GM21619 (cell line): ENCODE results near the gene PLOD2.
"Not testable (repeated sequence)": the region's sequence is repeated elsewhere in the genome, so short reads cannot be mapped to it uniquely, and the experiment has no call there.

Source experiments
- ATAC-seq: cut with Tn5 transposase; IDR thresholded peaks from one replicate; pipeline ENCODE4 v1.9.1; 2021; ENCODE audit not compliant: unreplicated experiment

Gene PLOD2

DNA sequence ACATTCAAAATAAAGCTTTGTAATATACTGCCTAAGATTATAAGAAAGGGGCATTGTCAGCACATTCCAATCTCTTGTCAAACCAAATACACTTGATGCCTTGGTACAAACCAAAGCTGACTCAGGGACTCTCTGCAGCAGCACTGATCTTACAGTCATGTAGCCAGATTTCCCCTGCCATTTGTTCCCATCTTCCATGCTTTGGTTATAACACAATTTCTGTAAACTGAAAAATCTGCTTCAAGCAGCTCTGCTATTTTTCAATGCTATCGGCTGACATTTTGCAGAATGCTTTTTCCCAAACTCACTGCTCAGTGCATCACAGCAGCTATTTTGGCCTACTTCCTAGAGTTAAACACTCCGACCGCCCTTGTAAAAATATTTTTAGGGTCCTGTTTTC, 18.2 kb downstream of the PLOD2 start:
- ATAC-seq = no peak

DNA sequence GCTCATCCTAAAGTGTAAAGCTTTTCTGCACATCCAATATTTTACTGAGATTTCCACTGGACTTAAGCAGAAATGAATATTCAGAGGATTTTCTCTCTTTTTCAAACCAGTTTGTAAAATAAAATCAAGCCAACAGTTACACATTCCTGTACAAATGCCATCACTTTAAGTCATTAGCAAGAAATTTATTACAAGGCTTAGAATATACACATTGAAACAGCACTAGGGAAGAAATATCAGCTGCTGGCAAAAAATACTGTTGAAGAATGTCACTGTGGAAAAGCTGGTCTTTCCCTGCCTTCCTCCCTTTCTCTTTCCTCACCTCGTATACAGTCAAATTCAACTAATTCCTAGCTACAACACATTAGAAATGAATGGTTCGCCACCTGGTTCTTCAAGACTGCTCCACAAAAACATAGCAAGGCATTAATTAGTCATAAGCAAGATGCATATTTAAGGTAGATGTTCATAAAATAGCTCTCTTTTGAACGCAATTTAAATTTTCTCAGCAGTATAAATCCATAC, 21.3 kb downstream of the PLOD2 start:
- ATAC-seq = no peak

DNA sequence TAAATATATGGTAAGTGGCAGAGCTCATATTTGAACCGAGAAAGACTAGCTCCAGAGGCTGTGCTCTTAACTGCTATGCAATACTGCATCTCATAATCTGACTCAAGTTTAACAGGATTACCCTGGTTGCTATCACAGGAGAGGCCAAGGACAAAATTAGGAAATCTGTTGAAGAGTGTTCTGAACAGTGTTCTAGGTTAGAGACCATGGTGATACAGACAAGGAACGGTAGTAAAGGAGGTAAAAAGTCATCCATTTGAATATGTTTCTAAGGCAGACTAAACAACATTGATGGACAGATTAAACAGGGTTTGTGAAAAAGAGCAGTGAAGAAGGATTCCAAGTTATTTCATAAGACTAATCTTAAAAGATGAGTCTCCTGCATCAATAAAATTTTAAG, 22.1 kb downstream of the PLOD2 start:
- ATAC-seq = no peak

DNA sequence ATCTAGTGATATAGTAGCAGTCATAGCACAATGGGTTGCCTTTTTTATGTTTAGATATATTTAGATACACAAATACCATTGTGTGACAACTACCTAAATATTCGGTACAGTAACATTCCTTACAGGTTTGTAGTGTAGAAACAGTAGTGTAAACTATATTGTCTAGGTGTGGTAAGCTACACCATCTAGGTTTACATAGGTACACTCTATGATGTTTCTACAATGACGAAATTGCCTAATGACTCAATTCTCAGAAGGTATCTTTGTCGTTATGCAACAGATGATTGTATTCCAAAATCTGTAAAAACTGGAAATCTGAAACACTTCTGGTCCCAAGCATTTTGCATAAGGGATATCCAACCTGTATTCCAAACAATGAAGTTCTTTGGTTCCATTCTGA, 24.3 kb downstream of the PLOD2 start:
- no peak for ATAC-seq

DNA sequence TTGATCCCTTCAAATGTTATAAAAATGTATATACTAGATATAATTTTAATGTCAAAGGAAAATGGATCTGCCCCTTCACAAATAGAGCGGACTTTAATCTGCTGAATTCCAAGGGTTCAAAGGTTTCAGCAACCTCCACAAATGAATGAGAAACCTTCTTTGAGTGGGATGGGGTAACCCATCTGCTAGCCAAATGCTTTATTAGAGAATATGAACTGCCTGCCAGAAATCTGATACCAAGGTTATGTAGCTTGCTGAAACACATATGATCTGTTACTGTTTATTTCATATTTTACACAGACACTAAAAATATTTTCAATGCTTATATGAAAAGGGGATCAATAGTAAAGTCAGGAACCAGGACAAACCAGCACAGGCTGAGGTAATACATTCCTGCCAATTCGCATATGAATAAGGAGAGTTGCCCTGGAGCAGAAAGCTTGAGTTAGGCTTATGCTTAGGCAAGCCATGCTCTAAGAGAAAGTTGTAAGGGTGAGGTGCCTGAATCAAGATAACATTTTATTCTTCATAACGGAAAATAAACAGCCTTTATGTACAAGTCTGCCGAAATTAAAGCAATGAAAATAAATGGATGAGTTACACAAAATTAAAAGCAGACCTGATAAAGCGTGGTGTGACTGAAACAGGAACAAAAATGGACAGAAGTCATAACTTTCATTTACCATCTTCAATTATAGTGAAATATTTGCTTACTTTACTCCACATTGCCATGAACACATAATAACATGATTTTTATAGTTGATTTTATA, 26.5 kb downstream of the PLOD2 start:
- no peak for ATAC-seq

DNA sequence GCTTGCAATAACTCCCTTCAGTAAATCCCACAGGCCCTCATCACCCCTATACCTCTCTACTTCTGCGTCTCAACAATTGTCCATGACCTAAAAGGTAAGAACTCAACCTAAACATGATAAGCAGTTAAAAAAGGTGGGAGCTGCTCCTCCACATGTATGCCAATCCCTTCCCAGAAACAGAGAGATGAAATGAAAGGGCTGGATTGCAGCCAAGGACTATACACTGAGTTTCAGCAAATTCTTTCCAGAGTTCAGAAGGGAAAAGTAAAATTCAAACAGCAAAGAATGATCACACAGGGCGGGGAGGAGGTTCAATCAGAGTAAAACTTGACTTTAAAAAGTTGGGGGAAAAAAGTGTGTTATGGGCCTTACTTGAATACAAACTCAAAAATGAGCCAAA, 27.5 kb downstream of the PLOD2 start:
- ATAC-seq = no peak

DNA sequence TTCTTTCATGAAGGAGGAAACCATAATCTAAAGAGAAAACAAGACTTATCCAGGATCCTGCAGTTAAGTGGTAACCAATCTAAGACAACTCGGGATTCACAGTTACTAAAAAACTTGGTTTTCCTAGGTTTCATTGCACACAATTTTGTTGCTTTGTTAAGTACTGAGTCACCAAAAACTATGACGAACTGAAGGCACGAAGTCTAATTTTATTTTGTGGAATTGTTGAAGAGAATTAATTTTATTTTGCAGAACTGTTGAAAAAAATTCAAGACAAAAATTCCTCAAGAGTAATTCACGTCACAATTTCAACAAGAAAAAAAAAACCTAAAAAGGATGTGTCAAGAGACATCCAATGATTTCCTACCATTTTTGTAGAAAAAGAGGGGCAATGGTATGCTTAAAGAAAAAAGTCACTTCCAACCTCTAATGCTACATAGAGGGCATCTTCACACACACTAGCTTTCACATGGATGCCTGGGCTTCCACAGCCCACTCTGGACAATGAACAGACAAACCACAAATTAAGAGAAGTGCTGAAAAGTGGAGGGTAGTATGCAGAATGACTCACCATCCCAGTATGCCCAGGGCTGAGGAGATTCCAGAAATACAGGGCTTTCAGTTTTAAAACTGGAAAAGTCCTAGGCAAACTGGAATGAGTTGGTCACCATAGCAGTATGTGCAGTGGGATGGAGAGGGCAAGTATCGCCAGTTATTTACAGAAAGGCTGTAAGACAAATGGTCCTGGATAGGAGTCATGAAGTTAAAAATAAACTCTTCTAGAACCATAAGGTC, 29.2 kb downstream of the PLOD2 start:
- ATAC-seq = no peak

DNA sequence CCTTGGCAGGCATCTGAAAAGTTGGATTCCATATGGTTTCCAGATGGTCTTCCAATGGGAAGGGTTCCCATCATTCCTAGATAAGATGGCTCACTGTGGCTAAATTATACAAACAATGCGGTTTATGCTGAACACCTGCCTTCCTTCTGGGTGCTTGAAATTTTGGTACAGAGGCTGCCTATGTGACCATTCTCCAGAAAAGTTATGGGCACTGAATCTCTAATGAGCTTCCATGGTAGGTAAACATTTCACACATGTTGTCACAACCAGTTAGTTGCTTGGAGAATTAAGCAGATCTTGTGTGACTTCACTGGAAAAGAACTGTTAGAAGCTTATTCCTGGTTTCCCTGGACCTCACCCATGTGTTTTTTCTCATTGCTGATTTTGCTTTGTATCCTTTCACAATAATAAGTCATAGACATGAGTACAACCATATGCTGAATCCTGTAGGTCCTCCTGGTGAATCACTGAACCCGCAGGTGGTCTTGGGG, 30.1 kb downstream of the PLOD2 start:
- ATAC-seq = no peak

DNA sequence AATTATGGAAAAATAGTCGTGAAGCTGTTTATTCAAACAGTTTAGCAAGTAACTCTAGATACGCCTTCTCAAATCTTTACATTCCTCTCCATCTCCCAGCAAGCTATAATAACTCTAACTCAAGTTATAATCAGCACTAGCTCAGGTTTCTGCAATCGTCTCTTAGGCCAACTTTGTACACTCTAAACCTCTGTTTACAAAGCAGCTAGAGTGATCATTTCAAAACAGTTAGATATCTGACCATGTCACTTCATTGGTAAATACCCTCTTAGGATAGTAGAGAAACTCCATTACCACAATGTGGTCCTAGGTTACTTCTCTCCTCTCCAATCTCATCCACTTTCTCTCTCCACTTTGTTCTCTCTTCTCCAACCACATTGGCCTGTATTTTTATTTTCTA, 31.2 kb downstream of the PLOD2 start:
- no peak for ATAC-seq

DNA sequence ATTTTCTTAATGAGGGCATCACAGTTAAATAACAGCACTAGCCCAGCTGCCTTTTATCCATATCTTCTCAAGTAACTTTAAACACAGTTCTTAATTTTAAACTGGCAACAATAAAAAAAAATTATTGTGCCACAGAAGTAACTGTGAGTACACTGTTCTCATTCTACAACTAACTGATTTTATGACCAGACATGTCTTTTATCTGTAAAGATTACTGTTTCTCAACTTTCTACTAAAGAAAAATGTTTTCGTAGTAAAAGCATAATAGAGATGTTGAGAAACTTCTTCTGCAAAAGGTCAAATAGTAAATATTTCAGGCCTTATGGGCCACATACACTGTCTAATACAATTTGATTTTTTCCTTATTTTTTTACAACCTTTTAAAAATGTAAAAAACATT, 32.0 kb downstream of the PLOD2 start:
- no peak for ATAC-seq

DNA sequence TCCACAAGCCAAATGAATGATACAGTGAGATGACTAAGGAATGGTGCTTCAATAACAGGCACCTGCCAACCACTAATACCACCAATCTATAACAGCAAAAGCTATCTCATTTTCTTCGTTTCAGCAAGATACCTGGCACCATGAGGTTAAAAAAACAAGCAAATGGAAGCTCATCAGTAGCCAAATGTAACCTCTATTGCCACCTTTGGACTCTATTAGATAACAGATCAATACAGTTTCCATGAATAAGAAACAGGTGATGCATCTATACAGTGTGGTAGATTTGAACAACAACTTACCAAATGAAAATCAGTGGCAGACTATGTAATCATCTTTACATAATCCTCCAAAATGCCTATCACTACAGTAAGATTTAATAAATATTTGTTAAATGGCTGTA, 32.8 kb downstream of the PLOD2 start:
- no peak for ATAC-seq

DNA sequence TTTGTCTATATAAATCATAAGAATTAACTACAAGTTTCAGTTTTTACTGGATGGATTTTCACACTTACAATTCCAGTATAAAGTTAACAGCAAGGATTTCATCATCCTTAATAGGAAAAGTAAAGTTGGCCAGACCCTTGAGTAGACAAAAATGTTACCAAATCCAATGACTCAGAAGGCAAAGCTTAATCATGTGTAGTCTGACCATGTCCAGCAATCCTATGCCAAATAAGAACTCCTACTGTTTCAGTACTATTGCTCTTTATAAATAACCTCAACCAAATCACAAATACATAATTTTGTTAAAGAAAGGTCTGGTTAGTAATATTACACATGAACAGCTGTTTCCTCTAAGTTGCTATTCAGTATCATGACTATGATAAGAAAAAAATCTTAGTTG, 35.0 kb downstream of the PLOD2 start:
- ATAC-seq = no peak

DNA sequence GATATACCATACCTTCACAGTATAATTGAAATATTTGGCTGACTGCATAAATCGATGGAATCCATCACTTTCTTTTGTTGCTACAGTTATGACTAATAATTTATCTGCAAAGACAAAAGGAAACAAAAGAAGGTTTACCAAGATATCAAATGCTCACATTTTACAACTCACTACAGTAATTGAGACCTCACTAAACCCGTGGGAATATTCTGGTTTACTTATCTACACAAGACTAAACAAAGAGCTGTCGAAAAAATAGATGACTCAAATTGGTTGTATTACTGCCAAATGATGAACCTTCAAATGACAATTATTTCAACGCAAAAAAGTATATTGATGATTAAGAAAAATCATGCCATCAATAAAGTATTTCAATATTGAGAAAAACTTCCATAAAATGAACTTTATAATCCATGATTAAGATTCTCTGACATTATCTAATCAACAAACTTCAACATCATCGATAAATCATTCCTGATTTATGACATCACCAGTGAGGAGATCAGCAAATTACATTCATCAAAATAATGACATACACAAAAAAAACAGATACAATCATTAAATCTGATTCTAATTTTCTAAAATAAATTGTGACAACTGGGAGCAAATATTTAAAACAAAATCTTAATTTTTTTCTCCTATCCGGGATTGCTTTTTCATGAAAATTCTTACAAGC, 36.7 kb downstream of the PLOD2 start:
- no peak for ATAC-seq

DNA sequence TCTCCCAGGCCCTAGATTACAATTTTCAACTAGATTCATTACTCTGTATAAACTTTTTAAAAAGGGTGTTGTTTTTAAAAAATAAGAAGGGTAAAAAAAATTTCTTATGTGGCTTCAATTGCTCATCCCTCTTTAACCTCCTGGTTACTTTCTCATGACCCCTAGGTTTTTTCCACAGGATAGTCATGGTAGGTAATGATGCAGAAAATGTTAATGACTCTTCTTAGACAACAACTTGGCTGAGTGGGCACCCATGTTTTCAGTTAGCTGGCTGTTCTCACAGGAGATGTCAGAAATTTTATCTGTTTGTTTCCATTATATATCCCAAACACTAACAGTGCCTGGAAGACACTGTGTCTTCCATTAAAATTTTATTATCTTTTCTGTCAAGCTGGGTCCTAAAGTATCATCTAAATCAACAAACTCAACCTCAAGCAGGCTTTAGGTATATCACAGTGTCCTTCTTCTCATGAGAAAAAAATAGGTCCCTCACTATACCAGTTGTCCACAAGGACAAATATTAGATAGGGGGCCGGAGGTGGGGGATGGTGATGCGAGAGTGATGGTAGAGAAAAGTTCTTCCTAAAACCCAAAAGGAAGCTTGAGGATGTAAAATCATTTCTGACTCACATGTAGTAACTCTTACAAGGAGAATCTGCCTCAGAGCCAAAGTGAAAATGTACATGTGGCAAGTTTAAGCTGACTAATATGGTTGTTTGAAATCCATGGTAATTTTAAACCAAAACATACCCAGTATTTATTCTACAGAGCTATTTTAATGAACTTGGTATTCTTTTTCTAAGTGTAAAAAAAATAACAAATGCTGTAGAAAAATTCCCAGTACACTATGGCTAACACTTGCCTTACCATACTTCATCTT, 43.3 kb downstream of the PLOD2 start:
- ATAC-seq = no peak

DNA sequence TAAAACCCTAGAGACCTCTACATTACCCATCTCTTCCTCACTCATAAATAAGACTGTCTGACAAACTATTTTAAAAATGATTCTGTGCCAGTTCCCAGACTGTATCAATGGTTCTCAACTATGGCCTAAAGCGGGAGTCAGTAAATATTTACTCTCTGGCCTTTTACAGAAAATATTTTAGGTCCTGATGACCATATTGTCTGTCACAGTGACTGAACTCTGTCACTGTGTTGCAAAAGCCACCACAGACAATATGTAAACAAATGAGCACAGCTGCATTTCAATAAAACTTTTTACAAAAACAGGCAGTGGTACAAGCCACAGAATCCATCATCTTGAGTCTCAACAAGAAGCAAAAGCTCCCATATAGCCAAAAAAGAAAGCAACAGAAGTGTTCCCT, 45.4 kb downstream of the PLOD2 start:
- ATAC-seq = no peak

DNA sequence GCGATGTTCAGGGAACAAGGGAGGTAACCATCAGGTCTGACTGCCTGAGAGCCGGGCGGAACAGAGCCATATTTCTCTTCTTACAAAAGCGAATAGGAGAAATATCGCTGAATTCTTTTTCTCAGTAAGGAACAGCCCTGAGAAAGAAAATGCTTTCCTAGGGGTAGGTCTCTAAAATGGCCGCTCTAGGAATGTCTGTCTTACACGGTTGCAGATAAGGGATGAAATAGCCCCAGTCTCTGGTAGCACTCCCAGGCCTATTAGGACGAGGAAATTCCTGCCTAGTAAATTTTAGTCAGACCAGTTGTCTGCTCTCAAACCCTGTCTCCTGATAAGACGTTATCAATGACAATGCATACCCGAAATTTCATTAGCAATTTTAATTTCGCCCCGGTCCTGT, 47.2 kb downstream of the PLOD2 start:
- not testable (repeated sequence) for ATAC-seq

DNA sequence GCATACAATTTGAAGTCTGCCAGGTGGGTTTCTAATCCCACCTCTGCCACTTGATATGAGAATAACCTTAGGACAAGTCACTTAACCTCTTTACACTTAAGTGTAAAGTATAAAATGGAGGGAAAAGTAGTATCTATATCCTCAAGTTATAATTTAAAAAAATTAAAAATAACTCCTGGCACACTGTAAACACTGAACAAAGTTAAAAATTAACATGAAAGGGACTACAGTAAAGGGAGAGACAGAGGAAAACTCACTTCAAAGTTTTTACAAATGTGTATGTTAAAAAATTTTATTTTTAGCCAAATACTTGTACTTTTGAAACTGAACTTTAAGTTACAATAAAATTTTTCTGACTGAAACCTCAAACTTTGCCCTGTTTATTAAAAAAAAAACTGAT, 49.6 kb downstream of the PLOD2 start:
- ATAC-seq = no peak

DNA sequence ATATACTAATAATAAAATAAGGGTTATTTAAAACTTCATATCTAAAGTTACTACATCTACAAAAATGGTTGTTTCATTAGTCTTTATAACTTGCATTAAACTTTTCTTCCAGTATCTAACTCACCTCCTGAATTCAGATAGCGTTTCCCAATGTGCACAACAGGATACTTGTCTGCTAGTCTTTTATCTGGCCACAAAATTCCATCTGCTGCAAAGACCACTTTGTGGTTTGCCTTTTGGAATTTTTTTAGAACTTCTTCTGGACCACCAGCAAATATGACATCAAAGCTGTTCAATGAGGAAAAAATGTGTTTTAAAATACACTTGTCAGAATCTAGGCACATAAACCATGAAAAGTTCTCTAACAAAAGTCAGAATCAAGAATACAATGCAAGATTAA, 50.8 kb downstream of the PLOD2 start:
- no peak for ATAC-seq

DNA sequence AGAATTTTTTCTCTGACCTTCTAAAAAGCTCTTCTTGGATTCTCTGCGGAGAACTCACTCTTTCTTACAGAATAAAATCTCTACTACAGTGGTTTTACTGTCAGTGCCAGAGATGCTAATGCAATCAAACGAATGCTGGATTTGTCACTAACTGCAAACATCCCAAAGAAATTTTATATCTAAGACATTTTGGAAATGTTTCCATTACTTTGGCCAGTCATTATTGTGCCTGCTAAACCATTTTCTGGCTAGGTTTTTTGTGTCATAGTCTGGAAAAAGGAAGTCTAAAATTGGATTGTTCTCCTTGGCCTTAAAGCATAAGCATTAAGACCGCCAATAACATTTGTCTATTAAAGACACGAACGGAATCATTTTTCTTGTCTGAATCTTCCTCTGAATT, 54.0 kb downstream of the PLOD2 start:
- ATAC-seq = no peak

DNA sequence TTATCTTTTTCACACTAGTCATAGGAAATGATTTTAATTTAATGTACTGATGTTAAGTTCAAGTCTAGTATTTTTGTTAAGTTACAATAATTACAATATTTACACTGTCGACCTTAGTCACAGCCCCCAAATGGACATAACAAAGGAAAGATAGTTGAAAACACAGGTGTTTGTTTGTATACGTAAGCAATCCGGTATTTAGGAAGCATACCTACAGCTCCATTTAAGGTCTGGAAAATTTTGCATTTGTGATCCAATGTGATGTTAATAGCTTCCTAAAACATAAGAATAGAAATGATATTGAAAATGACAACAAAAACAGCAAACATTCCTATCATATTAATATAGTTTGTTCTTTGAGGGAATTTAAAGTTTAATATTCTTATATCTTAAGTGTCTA, 56.9 kb downstream of the PLOD2 start:
- no peak for ATAC-seq

DNA sequence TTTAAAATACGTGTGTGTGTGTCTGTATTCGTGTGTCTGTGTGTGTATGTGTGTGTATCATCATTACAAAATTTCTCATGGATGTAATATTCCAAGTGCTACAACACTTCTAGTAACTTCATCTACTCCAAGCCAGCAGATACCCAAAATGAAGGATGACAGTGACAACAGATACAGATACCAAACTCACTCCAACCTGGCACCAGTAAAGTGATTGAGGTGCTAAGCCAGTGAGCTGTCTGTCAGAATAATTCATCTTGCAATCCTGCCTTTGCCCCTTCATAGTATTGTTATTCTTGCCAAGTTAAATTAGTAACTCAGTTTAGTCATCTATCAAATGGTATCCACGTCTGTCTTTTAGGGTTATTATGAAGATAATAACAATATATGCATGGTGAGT, 58.1 kb downstream of the PLOD2 start:
- ATAC-seq = no peak
